ENCODE results near the gene C3orf22.

C3orf22 gene

GRCh38 chr3:126582311-126582710 is 23.6 kb upstream of the C3orf22 start:
- Histone ChIP-seq H3K4me2 (ENCODE audit: insufficient read depth, low read length) (no peak overlapping the region), H3K79me2 (ENCODE audit: insufficient read depth, low read length) (no peaks in the 10 kb centered on the region), H4K20me1 (ENCODE audit: insufficient read depth, low read length) (no peaks in the 10 kb centered on the region), H3K9ac (ENCODE audit: low read depth, low read length) (no peak overlapping the region), H3K36me3 (ENCODE audit: insufficient read depth, low read length) (no peaks in the 10 kb centered on the region), H3K4me1 (ENCODE audit: insufficient read depth, low read length) (no peaks in the 10 kb centered on the region), H3K4me3 (ENCODE audit: low read depth in 1 of 2, low read length in 2 of 2) (no peak overlapping the region), H3K9me3 (ENCODE audit: insufficient read depth, low read length, severe bottlenecking) (no peaks in the 10 kb centered on the region), H2AFZ (ENCODE audit: low read depth, low read length) (no peak overlapping the region), H3K27me3 (ENCODE audit: insufficient read depth, low read length, poor library complexity) (peaks cover 7% of the 10 kb centered on the region), H3K27ac (ENCODE audit: low read length) (no peak overlapping the region)
- no peak for DNase-seq
- ATAC-seq (ENCODE audit: insufficient read depth, low read depth), result no peak
- no peak for TF ChIP-seq EZH2 (IDR thresholded peaks at IDR 0.05; ENCODE audit: borderline replicate concordance, low read depth, low read length, severe bottlenecking)

GRCh38 chr3:126581569-126581968 is 22.8 kb upstream of the C3orf22 start:
- no peak for DNase-seq
- no peak overlapping the region for H2AFZ ChIP-seq (ENCODE audit: low read depth, low read length)
- TF ChIP-seq EZH2 (IDR thresholded peaks at IDR 0.05; ENCODE audit: borderline replicate concordance, low read depth, low read length, severe bottlenecking) (no peak), CTCF (IDR thresholded peaks at IDR 0.05; ENCODE audit: borderline replicate concordance, extremely low read depth, low read length, poor library complexity, severe bottlenecking) (no peak)

GRCh38 chr3:126580746-126581145 is 22.0 kb upstream of the C3orf22 start:
- no peak overlapping the region for H3K4me2 ChIP-seq (ENCODE audit: insufficient read depth, low read length)
- H3K79me2 ChIP-seq (ENCODE audit: insufficient read depth, low read length), result no peaks in the 10 kb centered on the region
- ATAC-seq (ENCODE audit: insufficient read depth, low read depth), result no peak
- no peak for DNase-seq
- H3K9me3 ChIP-seq (ENCODE audit: insufficient read depth, low read length, severe bottlenecking), result no peaks in the 10 kb centered on the region
- no peak overlapping the region for H3K27ac ChIP-seq (ENCODE audit: low read length)
- H2AFZ ChIP-seq (ENCODE audit: low read depth, low read length), result no peak overlapping the region
- H3K36me3 ChIP-seq (ENCODE audit: insufficient read depth, low read length), result no peaks in the 10 kb centered on the region
- H4K20me1 ChIP-seq (ENCODE audit: insufficient read depth, low read length), result no peaks in the 10 kb centered on the region
- H3K4me1 ChIP-seq (ENCODE audit: insufficient read depth, low read length), result no peaks in the 10 kb centered on the region
- TF ChIP-seq EZH2 (IDR thresholded peaks at IDR 0.05; ENCODE audit: borderline replicate concordance, low read depth, low read length, severe bottlenecking) (no peak), CTCF (IDR thresholded peaks at IDR 0.05; ENCODE audit: borderline replicate concordance, extremely low read depth, low read length, poor library complexity, severe bottlenecking) (no peak)
- H3K9ac ChIP-seq (ENCODE audit: low read depth, low read length), result no peak overlapping the region
- H3K4me3 ChIP-seq (ENCODE audit: low read depth in 1 of 2, low read length in 2 of 2), result no peak overlapping the region
- peaks cover 7% of the 10 kb centered on the region for H3K27me3 ChIP-seq (ENCODE audit: insufficient read depth, low read length, poor library complexity)

More at GRCh38 chr3:126581569-126581968, 22.8 kb upstream of the C3orf22 start:
- Histone ChIP-seq H3K4me3 (ENCODE audit: low read depth in 1 of 2, low read length in 2 of 2) (no peak overlapping the region), H3K27ac (ENCODE audit: low read length) (no peak overlapping the region), H3K79me2 (ENCODE audit: insufficient read depth, low read length) (no peaks in the 10 kb centered on the region), H4K20me1 (ENCODE audit: insufficient read depth, low read length) (no peaks in the 10 kb centered on the region), H3K4me1 (ENCODE audit: insufficient read depth, low read length) (no peaks in the 10 kb centered on the region), H3K36me3 (ENCODE audit: insufficient read depth, low read length) (no peaks in the 10 kb centered on the region), H3K9me3 (ENCODE audit: insufficient read depth, low read length, severe bottlenecking) (no peaks in the 10 kb centered on the region), H3K9ac (ENCODE audit: low read depth, low read length) (no peak overlapping the region), H3K4me2 (ENCODE audit: insufficient read depth, low read length) (no peak overlapping the region), H3K27me3 (ENCODE audit: insufficient read depth, low read length, poor library complexity) (peaks cover 7% of the 10 kb centered on the region)
- no peak for ATAC-seq (ENCODE audit: insufficient read depth, low read depth)

- Histone ChIP-seq H3K27ac (ENCODE audit: low read length) (no peak overlapping the region), H3K9ac (ENCODE audit: low read depth, low read length) (no peak overlapping the region), H3K4me1 (ENCODE audit: insufficient read depth, low read length) (no peaks in the 10 kb centered on the region), H3K27me3 (ENCODE audit: insufficient read depth, low read length, poor library complexity) (peaks cover 7% of the 10 kb centered on the region), H2AFZ (ENCODE audit: low read depth, low read length) (no peak overlapping the region), H3K4me2 (ENCODE audit: insufficient read depth, low read length) (no peak overlapping the region), H3K9me3 (ENCODE audit: insufficient read depth, low read length, severe bottlenecking) (no peaks in the 10 kb centered on the region), H3K4me3 (ENCODE audit: low read depth in 1 of 2, low read length in 2 of 2) (no peak overlapping the region), H3K36me3 (ENCODE audit: insufficient read depth, low read length) (no peaks in the 10 kb centered on the region), H4K20me1 (ENCODE audit: insufficient read depth, low read length) (no peaks in the 10 kb centered on the region), H3K79me2 (ENCODE audit: insufficient read depth, low read length) (no peaks in the 10 kb centered on the region)
- ATAC-seq (ENCODE audit: insufficient read depth, low read depth) (no peak), DNase-seq (no peak)
- TF ChIP-seq CTCF (IDR thresholded peaks at IDR 0.05; ENCODE audit: borderline replicate concordance, extremely low read depth, low read length, poor library complexity, severe bottlenecking), result no peak
- TF ChIP-seq EZH2 (IDR thresholded peaks at IDR 0.05; ENCODE audit: borderline replicate concordance, low read depth, low read length, severe bottlenecking), result no peak
These were observed 20.0 kb upstream of the C3orf22 start for GRCh38 chr3:126578702-126579101.
